DND-41 (cell line): ENCODE results near the gene TAGLN2.

Source experiments
- ATAC-seq: fragments of 200-7000 bp; cut with Tn5 transposase; 3 replicates; pipeline ENCODE4 v1.9.1; 2021; ENCODE audit warnings: low read depth; ENCODE audit not compliant: insufficient read depth
- DNase-seq: peaks from one replicate; pipeline ENCODE4 v3.0.0-alpha.2; 2020
- H2AFZ ChIP-seq: 2 replicates; pipeline ENCODE4 v1.6.0; 2012; ENCODE audit warnings: low read depth, low read length
- H3K27ac ChIP-seq: 2 replicates; pipeline ENCODE4 v1.5.1; 2012; ENCODE audit warnings: low read length, inconsistent platforms
- H3K27me3 ChIP-seq: fragments of 200-600 bp; sonication (generic); 2 replicates; pipeline ENCODE4 v1.6.0; 2012; ENCODE audit warnings: low read length, mild to moderate bottlenecking, inconsistent platforms; ENCODE audit not compliant: insufficient read depth, poor library complexity
- H3K36me3 ChIP-seq: 2 replicates; pipeline ENCODE4 v1.5.1; 2012; ENCODE audit warnings: low read length, inconsistent platforms; ENCODE audit not compliant: insufficient read depth
- H3K4me1 ChIP-seq: 2 replicates; pipeline ENCODE4 v1.5.1; 2012; ENCODE audit warnings: mild to moderate bottlenecking, low read length; ENCODE audit not compliant: insufficient read depth
- H3K4me2 ChIP-seq: 2 replicates; pipeline ENCODE4 v1.6.0; 2012; ENCODE audit warnings: mild to moderate bottlenecking, moderate library complexity, low read length, inconsistent platforms; ENCODE audit not compliant: insufficient read depth
- H3K4me3 ChIP-seq, 2 experiments: fragments of 200-600 bp in 1 of 2; shearing (Covaris generic) in 1 of 2; 2 replicates each; pipeline ENCODE4 v1.5.1; 2012 to 2016; ENCODE audit warnings: inconsistent platforms in 2 of 2, low read length in 2 of 2, mild to moderate bottlenecking in 2 of 2, low read depth in 1 of 2, moderate library complexity in 1 of 2
- H3K79me2 ChIP-seq: 2 replicates; pipeline ENCODE4 v1.6.0; 2012; ENCODE audit warnings: low read length, inconsistent platforms; ENCODE audit not compliant: insufficient read depth
- H3K9ac ChIP-seq: 2 replicates; pipeline ENCODE4 v1.6.0; 2012; ENCODE audit warnings: low read depth, mild to moderate bottlenecking, inconsistent platforms, low read length, moderate library complexity
- H3K9me3 ChIP-seq: 2 replicates; pipeline ENCODE4 v1.5.1; 2012; ENCODE audit warnings: low read length, moderate library complexity, mild to moderate bottlenecking, inconsistent platforms; ENCODE audit not compliant: insufficient read depth, severe bottlenecking
- H4K20me1 ChIP-seq: 2 replicates; pipeline ENCODE4 v1.6.0; 2012; ENCODE audit warnings: low read length; ENCODE audit not compliant: insufficient read depth
- EZH2 ChIP-seq: IDR thresholded peaks from 3 replicates; pipeline ENCODE4 v1.6.1; 2012; ENCODE audit warnings: borderline replicate concordance, low read depth, mild to moderate bottlenecking, moderate library complexity, low read length, inconsistent platforms; ENCODE audit not compliant: severe bottlenecking
- TF ChIP-seq, protein P1 (sequence below): IDR thresholded peaks from 2 replicates; pipeline ENCODE4 v1.5.1; 2012; ENCODE audit warnings: borderline replicate concordance, low read length, moderate library complexity, mild to moderate bottlenecking; ENCODE audit not compliant: poor library complexity, severe bottlenecking; ENCODE audit errors: extremely low read depth

Gene TAGLN2

DNA sequence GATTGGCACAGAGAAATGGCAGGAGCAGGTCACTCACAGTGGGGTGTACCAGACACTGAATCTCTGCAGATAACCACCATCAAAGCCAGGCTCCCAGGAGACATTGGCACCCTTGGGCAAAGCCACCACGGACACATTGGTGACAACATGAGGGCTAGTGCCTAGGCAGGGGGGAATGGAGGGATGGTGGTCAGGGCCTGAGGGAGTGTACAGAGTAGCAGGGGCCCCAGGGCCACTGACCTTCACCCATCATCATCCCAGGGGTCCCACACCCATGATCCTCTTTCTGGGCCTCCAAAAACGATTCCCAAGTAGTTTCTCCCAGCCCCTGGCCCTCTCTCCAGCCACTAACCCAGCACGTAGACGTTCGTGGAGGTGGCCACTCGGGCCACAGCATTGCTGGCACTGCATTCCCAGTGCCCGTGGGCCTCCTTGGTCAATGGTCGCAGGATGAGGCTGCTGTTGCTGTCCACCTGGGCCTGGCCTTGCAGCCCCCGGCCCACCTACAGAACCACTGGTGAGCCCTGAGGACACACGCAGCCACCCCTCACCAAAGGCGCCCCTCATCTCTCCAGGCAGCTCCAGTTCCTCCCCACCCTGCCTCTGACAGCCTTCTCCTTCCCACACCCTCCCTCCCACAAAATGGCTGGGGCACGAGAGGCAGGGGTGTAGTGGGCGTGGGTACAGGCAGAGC is 5.9 kb upstream of the TAGLN2 start:
- H3K27ac ChIP-seq: no peak overlapping the region

DNA sequence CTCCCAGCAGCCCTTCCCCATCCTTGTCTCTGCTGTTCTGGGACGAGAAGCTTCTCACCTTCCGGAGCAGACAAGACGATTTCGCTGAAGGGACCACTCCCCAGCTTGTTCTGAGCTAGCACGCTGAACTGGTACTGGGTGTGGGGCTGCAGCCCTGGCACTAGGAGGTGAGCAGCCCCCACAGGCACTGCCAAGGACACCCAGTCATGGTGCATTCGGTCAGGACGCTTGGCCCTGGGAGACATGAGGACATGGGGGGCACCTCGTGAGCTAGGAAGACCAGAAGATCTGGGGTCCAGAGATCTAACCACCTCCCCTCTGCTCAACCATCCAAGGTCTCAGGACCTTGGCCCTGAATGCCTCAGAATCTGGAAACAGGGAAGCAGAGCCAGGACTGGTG is 5.3 kb upstream of the TAGLN2 start:
- no peak overlapping the region for H3K9ac ChIP-seq
- H3K4me1 ChIP-seq: peaks cover 7% of the 10 kb centered on the region
- H3K79me2 ChIP-seq: no peaks in the 10 kb centered on the region
- no peaks in the 10 kb centered on the region for H4K20me1 ChIP-seq
- H2AFZ ChIP-seq: no peak overlapping the region
- H3K27me3 ChIP-seq: peaks cover 3% of the 10 kb centered on the region
- no peak overlapping the region for H3K27ac ChIP-seq
- H3K36me3 ChIP-seq: no peaks in the 10 kb centered on the region
- no peak for TF ChIP-seq EZH2
- TF ChIP-seq, protein P1, sequence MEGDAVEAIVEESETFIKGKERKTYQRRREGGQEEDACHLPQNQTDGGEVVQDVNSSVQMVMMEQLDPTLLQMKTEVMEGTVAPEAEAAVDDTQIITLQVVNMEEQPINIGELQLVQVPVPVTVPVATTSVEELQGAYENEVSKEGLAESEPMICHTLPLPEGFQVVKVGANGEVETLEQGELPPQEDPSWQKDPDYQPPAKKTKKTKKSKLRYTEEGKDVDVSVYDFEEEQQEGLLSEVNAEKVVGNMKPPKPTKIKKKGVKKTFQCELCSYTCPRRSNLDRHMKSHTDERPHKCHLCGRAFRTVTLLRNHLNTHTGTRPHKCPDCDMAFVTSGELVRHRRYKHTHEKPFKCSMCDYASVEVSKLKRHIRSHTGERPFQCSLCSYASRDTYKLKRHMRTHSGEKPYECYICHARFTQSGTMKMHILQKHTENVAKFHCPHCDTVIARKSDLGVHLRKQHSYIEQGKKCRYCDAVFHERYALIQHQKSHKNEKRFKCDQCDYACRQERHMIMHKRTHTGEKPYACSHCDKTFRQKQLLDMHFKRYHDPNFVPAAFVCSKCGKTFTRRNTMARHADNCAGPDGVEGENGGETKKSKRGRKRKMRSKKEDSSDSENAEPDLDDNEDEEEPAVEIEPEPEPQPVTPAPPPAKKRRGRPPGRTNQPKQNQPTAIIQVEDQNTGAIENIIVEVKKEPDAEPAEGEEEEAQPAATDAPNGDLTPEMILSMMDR: no peak
- H3K4me3 ChIP-seq: no peak overlapping the region
- no peaks in the 10 kb centered on the region for H3K9me3 ChIP-seq
- H3K4me2 ChIP-seq: no peak overlapping the region
- no peak for ATAC-seq
- DNase-seq: no peak

More for the DNA sequence above, 5.9 kb upstream of the TAGLN2 start:
- H3K4me3 ChIP-seq: no peak overlapping the region
- ATAC-seq: no peak
- TF ChIP-seq, protein P1: no peak
- no peak for TF ChIP-seq EZH2
- H3K36me3 ChIP-seq: no peaks in the 10 kb centered on the region
- H3K4me1 ChIP-seq: peaks cover 1% of the 10 kb centered on the region
- H4K20me1 ChIP-seq: no peaks in the 10 kb centered on the region
- peaks cover 3% of the 10 kb centered on the region for H3K27me3 ChIP-seq
- no peak for DNase-seq
- H3K9me3 ChIP-seq: no peaks in the 10 kb centered on the region
- no peak overlapping the region for H3K4me2 ChIP-seq
- no peaks in the 10 kb centered on the region for H3K79me2 ChIP-seq
- no peak overlapping the region for H3K9ac ChIP-seq
- no peak overlapping the region for H2AFZ ChIP-seq

DNA sequence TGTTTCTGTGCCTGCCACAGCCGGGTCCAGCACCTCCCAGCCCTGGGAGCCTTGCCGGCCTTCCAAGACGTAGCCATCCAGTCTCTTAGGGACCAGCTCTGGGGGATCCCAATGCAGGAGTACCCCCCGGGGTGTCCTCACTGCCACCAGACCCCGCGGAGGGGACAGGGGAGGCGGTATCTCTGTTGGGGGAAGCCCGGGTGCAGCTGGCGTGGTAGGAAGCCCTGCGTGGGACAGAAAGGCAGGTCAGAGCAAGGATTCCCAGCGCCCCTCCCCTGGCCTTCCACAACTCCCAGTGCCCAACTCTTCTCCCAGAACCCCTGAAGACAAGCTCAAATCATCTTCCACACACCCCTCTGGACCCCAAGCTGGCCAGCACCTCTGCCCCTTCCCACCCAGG is 4.9 kb upstream of the TAGLN2 start:
- Histone ChIP-seq H3K4me3 (no peak overlapping the region), H3K9ac (no peak overlapping the region), H2AFZ (no peak overlapping the region), H3K4me2 (no peak overlapping the region), H3K79me2 (no peaks in the 10 kb centered on the region), H3K4me1 (peaks cover 11% of the 10 kb centered on the region), H3K9me3 (no peaks in the 10 kb centered on the region), H3K36me3 (no peaks in the 10 kb centered on the region), H4K20me1 (no peaks in the 10 kb centered on the region), H3K27ac (no peak overlapping the region), H3K27me3 (peaks cover 3% of the 10 kb centered on the region)
- DNase-seq (no peak), ATAC-seq (no peak)
- no peak for TF ChIP-seq EZH2
- TF ChIP-seq, protein P1: no peak
